Fibroblast of skin of right biceps (primary cell): ENCODE data around the gene DPP8.
"Not testable (repeated sequence)": the region's sequence is repeated elsewhere in the genome, so short reads cannot be mapped to it uniquely, and the experiment has no call there.

Experiments used
- DNase-seq: peaks from one replicate; pipeline ENCODE4 v3.0.0-alpha.2; 2013

Gene DPP8

GRCh38 chr15:65400760-65401610, 116.5 kb downstream of the DPP8 start:
- peak; percentile 78 for DNase-seq

- no peak for DNase-seq
Observed at GRCh38 chr15:65399997-65400396, 117.5 kb downstream of the DPP8 start.

GRCh38 chr15:65399001-65399706, 118.3 kb downstream of the DPP8 start:
- no peak for DNase-seq

- not testable (repeated sequence) for DNase-seq
Observed at GRCh38 chr15:65398486-65398885, 119.0 kb downstream of the DPP8 start.

GRCh38 chr15:65396965-65397317, 120.5 kb downstream of the DPP8 start:
- no peak for DNase-seq

- no peak for DNase-seq
Observed at GRCh38 chr15:65396283-65396964, 121.1 kb downstream of the DPP8 start.

GRCh38 chr15:65395567-65396202, 121.8 kb downstream of the DPP8 start:
- no peak for DNase-seq

GRCh38 chr15:65394936-65395335, 122.6 kb downstream of the DPP8 start:
- DNase-seq = no peak

GRCh38 chr15:65394280-65394789, 123.2 kb downstream of the DPP8 start:
- DNase-seq = no peak

- no peak for DNase-seq
Observed at GRCh38 chr15:65393557-65393956, 123.9 kb downstream of the DPP8 start.

GRCh38 chr15:65393091-65393490, 124.4 kb downstream of the DPP8 start:
- no peak for DNase-seq
